DND-41 (cell line): ENCODE data around the gene KIF3C.

Experiments used
- ATAC-seq: fragments of 200-7000 bp; cut with Tn5 transposase; 3 replicates; pipeline ENCODE4 v1.9.1; 2021; ENCODE audit warnings: low read depth; ENCODE audit not compliant: insufficient read depth
- DNase-seq: peaks from one replicate; pipeline ENCODE4 v3.0.0-alpha.2; 2020
- H2AFZ ChIP-seq: 2 replicates; pipeline ENCODE4 v1.6.0; 2012; ENCODE audit warnings: low read depth, low read length
- H3K27ac ChIP-seq: 2 replicates; pipeline ENCODE4 v1.5.1; 2012; ENCODE audit warnings: low read length, inconsistent platforms
- H3K27me3 ChIP-seq: fragments of 200-600 bp; sonication (generic); 2 replicates; pipeline ENCODE4 v1.6.0; 2012; ENCODE audit warnings: low read length, mild to moderate bottlenecking, inconsistent platforms; ENCODE audit not compliant: insufficient read depth, poor library complexity
- H3K36me3 ChIP-seq: 2 replicates; pipeline ENCODE4 v1.5.1; 2012; ENCODE audit warnings: low read length, inconsistent platforms; ENCODE audit not compliant: insufficient read depth
- H3K4me1 ChIP-seq: 2 replicates; pipeline ENCODE4 v1.5.1; 2012; ENCODE audit warnings: mild to moderate bottlenecking, low read length; ENCODE audit not compliant: insufficient read depth
- H3K4me2 ChIP-seq: 2 replicates; pipeline ENCODE4 v1.6.0; 2012; ENCODE audit warnings: mild to moderate bottlenecking, moderate library complexity, low read length, inconsistent platforms; ENCODE audit not compliant: insufficient read depth
- H3K4me3 ChIP-seq, 2 experiments: fragments of 200-600 bp in 1 of 2; shearing (Covaris generic) in 1 of 2; 2 replicates each; pipeline ENCODE4 v1.5.1; 2012 to 2016; ENCODE audit warnings: inconsistent platforms in 2 of 2, low read length in 2 of 2, mild to moderate bottlenecking in 2 of 2, low read depth in 1 of 2, moderate library complexity in 1 of 2
- H3K79me2 ChIP-seq: 2 replicates; pipeline ENCODE4 v1.6.0; 2012; ENCODE audit warnings: low read length, inconsistent platforms; ENCODE audit not compliant: insufficient read depth
- H3K9ac ChIP-seq: 2 replicates; pipeline ENCODE4 v1.6.0; 2012; ENCODE audit warnings: low read depth, mild to moderate bottlenecking, inconsistent platforms, low read length, moderate library complexity
- H3K9me3 ChIP-seq: 2 replicates; pipeline ENCODE4 v1.5.1; 2012; ENCODE audit warnings: low read length, moderate library complexity, mild to moderate bottlenecking, inconsistent platforms; ENCODE audit not compliant: insufficient read depth, severe bottlenecking
- H4K20me1 ChIP-seq: 2 replicates; pipeline ENCODE4 v1.6.0; 2012; ENCODE audit warnings: low read length; ENCODE audit not compliant: insufficient read depth
- CTCF ChIP-seq: IDR thresholded peaks from 2 replicates; pipeline ENCODE4 v1.5.1; 2012; ENCODE audit warnings: borderline replicate concordance, low read length, moderate library complexity, mild to moderate bottlenecking; ENCODE audit not compliant: poor library complexity, severe bottlenecking; ENCODE audit errors: extremely low read depth
- EZH2 ChIP-seq: IDR thresholded peaks from 3 replicates; pipeline ENCODE4 v1.6.1; 2012; ENCODE audit warnings: borderline replicate concordance, low read depth, mild to moderate bottlenecking, moderate library complexity, low read length, inconsistent platforms; ENCODE audit not compliant: severe bottlenecking

The KIF3C gene

GRCh38 chr2:26016012-26016705 is 33.9 kb upstream of the KIF3C start:
- no peaks in the 10 kb centered on the region for H3K79me2 ChIP-seq
- no peaks in the 10 kb centered on the region for H3K36me3 ChIP-seq
- no peaks in the 10 kb centered on the region for H3K27me3 ChIP-seq
- no peak overlapping the region for H3K4me3 ChIP-seq
- no peak for TF ChIP-seq CTCF
- no peak overlapping the region for H2AFZ ChIP-seq
- no peaks in the 10 kb centered on the region for H3K4me1 ChIP-seq
- no peaks in the 10 kb centered on the region for H3K9me3 ChIP-seq
- H3K4me2 ChIP-seq: no peak overlapping the region
- H4K20me1 ChIP-seq: no peaks in the 10 kb centered on the region
- H3K27ac ChIP-seq: no peak overlapping the region
- no peak for ATAC-seq
- no peak overlapping the region for H3K9ac ChIP-seq
- DNase-seq: no peak

DNA sequence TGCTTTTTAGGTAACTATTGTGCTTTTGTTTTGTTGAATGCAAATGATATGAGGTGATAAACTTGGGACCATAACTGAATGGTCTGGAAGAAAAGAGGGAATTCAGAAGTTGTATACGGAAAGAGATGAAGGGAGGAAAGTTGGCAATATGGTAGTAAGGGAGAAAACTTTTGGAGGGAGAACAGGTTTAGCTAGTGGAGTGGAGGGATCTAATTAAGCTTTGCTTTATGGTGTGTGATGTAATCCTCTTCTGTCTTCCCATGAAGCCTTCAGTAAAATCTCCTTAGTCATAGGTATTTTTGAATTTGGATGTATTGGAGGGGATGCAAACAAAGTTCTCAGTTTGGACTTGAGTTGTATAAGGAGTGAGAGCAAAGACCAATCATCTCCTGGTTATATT is 31.4 kb upstream of the KIF3C start:
- Histone ChIP-seq H3K79me2 (no peaks in the 10 kb centered on the region), H3K36me3 (no peaks in the 10 kb centered on the region), H2AFZ (no peak overlapping the region), H3K9me3 (peaks cover 3% of the 10 kb centered on the region), H3K4me2 (no peak overlapping the region), H3K4me1 (no peaks in the 10 kb centered on the region), H3K4me3 (no peak overlapping the region), H4K20me1 (no peaks in the 10 kb centered on the region), H3K27me3 (no peaks in the 10 kb centered on the region), H3K9ac (no peak overlapping the region), H3K27ac (no peak overlapping the region)
- ATAC-seq: no peak
- DNase-seq: no peak
- no peak for TF ChIP-seq EZH2

DNA sequence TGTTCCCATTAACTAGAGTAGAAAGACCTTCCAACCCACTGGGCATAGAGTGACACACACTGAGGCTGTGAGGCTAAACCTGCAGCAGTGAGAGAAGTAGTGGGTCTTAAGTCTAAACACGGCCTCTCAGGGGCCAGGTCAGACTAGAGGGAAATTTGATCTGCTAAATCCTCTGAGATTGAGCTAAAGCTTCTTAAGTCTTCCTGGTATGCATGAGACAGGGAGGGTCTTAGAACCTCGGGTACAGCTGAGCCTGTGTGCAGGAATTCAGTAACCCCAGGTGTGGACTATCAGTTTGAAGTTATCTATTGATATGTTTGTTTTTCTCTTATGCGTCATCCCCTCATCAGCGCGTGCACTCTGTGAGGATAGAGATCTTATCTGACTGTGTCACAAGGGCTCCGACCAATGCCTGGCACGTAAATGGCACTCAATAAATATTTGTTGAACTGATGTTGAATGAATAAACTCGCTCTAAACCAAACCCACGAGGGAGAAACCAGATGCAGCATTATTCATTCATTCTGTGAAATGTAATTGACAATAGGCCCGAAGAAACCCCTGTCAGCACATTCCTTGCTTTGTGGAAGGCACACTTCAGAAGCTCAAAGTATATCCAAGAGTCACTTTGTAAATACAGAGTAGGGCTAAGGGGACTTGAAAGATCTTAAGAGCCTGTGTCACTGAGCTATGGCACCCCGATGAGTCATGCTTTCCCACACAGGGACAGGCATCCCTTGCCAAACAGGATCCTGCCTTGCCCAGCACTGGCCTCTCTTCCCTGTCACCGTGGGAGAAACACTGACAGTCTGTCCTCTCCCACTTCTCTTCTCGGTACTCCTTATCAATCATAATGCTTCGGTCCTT is 29.9 kb upstream of the KIF3C start:
- ATAC-seq (0 out of 3 replicates have a peak, but pooled peaks have one; percentile 17), DNase-seq (no peak)
- H3K4me2 ChIP-seq: no peak overlapping the region
- TF ChIP-seq CTCF: no peak
- no peak for TF ChIP-seq EZH2
- no peaks in the 10 kb centered on the region for H3K4me1 ChIP-seq
- no peak overlapping the region for H2AFZ ChIP-seq
- no peak overlapping the region for H3K27ac ChIP-seq
- no peak overlapping the region for H3K4me3 ChIP-seq
- no peaks in the 10 kb centered on the region for H3K36me3 ChIP-seq
- H3K9ac ChIP-seq: no peak overlapping the region
- peaks cover 3% of the 10 kb centered on the region for H3K9me3 ChIP-seq
- no peaks in the 10 kb centered on the region for H4K20me1 ChIP-seq
- no peaks in the 10 kb centered on the region for H3K79me2 ChIP-seq
- no peaks in the 10 kb centered on the region for H3K27me3 ChIP-seq

DNA sequence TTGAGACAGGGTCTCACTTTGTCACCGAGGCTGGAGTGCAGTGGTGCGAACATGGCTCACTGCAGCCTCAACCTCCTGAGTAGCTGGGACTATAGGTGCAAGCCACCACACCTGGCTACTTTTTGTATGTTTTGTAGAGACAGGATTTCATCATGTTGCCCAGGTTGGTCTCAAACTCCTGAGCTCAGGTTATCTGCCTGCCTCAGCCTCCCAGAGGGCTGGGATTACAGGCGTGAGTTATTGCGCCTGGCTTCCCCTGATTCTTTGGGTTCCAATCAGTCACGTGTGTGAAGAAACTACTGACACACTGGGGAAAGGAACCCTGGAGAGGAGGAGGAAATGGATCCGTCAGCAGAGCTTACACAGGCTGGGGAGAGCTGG is 29.3 kb upstream of the KIF3C start:
- Histone ChIP-seq H3K9ac (no peak overlapping the region), H3K4me1 (no peaks in the 10 kb centered on the region), H2AFZ (no peak overlapping the region), H3K4me2 (no peak overlapping the region), H3K79me2 (no peaks in the 10 kb centered on the region), H4K20me1 (no peaks in the 10 kb centered on the region), H3K27ac (no peak overlapping the region), H3K36me3 (no peaks in the 10 kb centered on the region), H3K4me3 (no peak overlapping the region), H3K9me3 (peaks cover 3% of the 10 kb centered on the region), H3K27me3 (no peaks in the 10 kb centered on the region)
- DNase-seq (no peak), ATAC-seq (no peak)
- TF ChIP-seq EZH2 (no peak), CTCF (no peak)
